HG02763 (cell line): Measurements from ENCODE around the gene RPUSD1.
"Not testable (repeated sequence)": the region's sequence is repeated elsewhere in the genome, so short reads cannot be mapped to it uniquely, and the experiment has no call there.

Source experiments
- ATAC-seq: cut with Tn5 transposase; IDR thresholded peaks from one replicate; pipeline ENCODE4 v1.9.1; 2021; ENCODE audit warnings: mild to moderate bottlenecking, moderate library complexity; ENCODE audit not compliant: unreplicated experiment

RPUSD1 gene, protein sequence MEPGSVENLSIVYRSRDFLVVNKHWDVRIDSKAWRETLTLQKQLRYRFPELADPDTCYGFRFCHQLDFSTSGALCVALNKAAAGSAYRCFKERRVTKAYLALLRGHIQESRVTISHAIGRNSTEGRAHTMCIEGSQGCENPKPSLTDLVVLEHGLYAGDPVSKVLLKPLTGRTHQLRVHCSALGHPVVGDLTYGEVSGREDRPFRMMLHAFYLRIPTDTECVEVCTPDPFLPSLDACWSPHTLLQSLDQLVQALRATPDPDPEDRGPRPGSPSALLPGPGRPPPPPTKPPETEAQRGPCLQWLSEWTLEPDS

DNA sequence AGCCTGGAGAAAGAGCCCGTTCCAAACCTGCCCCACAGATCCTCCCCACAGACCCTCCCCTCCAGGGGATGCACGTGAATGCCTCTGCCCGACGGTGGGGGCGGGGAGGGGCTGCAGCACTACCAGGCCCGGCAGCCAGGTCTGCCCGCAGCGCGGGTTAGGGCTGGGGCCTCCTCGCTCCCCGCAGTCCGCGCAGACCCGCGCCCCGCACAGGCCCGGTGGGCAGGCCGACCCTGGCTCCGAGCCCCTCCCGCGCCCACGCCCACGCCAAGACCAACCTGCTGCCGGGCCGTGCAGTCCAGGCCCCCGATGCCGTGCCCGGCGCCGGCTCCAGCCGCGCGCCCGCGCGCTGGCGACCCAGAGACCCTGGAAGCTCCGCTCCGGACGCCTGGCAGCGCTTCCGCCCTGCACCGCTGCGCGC lies at the start of gene RPUSD1:
Gene RPUSD1, minus strand, starts transcription at position 404 of the 421 bp plus-strand sequence. CDS start 644 bp downstream, outside the sequence.
- ATAC-seq: no peak

DNA sequence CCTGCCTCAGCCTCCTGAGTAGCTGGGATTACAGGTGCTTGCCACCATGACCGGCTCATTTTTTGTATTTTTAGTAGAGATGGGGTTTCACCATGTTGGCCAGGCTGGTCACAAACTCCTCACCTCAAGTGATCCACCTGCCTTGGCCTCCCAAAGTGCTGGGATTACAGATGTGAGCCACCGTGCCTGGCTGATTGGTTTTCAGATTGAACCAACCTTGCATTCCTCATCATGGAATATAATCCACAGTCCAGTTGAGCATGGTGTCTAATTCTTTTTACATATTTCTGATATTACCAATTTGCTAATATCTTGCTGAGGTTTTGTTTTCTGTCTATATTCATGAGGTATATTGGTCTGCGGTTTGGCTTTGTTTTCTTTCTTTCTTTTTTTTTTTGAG lies 48.6 kb upstream of the RPUSD1 start:
- ATAC-seq: not testable (repeated sequence)

DNA sequence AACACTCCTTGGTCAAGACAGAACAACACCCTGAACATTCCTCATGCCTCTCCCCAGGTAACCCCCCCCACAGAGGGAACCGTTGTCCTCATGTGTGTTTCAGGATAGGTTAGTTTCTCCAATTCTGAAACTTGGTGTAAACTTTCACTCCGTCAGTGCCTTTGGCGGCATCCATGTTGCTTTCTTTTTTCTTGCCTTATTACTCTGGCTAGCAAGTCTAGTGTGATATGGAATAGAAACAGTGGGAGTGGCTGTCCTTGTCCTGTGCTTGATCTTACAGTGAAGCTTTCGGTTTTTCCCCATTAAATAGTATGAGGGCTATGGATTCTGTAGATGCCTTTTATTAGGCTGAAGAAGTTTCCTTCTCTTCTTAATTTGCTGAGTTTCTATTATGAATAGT lies 48.0 kb upstream of the RPUSD1 start:
- no peak for ATAC-seq

DNA sequence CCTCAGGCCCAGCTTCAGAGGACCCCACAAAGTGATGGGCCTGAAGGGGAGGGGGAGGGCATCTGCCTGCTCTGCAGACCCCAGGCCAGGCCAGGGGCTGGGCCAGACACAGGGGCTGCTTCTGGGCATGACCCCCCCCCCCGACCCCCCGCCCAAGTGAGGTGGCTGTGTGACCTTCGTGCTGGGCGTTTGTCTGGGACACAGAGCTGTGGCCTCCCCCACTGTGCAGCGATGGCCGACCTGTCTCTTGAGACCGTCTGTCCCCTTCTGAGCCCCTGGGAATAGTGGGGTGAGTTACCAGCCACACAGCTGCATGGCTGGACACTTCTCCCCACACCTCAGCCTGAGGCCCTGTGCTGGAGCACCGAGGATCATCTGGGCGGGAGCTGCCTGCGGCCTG lies 47.2 kb upstream of the RPUSD1 start:
- no peak for ATAC-seq

DNA sequence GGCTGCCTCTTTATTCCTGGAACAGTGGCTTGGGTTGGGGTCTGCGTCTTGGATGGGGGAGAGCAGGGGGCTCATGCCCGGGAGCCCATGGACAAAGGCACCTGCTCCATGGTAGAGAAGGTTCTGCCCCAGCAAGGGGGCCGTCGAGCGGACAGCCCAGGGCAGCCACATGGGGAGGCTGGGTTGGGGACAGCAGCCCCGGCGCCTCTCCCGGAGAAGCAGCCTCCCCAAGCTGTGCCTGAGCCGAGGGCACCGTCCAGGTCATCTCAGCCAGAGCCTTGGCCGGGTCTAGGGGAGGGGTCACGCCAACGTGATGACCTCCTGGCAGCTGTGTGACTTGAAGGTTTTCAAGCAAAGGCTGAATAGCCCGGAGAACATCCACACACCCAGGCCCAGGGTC lies 45.2 kb upstream of the RPUSD1 start:
- ATAC-seq: no peak

DNA sequence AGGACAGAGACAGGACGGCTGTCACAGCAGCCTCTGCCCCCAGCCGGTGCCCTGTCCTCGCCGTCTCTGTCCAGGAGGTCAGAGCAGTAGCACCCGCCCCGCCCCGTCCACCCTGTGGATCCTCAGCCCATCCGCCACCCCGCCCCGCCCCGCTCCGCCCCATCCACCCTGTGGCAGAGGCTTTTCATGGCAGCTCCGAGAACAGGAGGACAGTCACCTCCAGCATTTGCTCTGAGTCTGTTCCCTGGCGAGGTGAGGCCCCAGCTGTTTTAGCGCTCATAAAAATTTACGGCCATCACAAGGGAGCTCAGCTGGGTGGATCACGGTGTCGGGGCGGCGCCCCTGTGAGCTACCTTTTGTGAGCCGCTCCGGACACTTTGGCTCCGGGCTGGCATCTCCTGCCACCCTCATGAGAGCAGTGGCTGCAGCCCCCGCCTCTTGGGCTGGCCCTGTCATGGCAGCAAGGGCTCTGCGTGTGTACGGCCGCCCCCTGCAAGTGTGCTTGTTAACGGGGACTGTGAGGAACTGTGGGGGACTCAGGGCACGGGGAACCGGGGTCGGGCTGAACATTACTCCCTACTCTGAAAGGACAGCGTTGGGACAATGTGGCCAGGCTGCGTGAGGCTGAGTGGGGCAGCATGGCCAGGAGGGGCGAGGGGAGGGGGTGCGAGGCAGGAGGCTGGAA lies 44.6 kb upstream of the RPUSD1 start:
- no peak for ATAC-seq

DNA sequence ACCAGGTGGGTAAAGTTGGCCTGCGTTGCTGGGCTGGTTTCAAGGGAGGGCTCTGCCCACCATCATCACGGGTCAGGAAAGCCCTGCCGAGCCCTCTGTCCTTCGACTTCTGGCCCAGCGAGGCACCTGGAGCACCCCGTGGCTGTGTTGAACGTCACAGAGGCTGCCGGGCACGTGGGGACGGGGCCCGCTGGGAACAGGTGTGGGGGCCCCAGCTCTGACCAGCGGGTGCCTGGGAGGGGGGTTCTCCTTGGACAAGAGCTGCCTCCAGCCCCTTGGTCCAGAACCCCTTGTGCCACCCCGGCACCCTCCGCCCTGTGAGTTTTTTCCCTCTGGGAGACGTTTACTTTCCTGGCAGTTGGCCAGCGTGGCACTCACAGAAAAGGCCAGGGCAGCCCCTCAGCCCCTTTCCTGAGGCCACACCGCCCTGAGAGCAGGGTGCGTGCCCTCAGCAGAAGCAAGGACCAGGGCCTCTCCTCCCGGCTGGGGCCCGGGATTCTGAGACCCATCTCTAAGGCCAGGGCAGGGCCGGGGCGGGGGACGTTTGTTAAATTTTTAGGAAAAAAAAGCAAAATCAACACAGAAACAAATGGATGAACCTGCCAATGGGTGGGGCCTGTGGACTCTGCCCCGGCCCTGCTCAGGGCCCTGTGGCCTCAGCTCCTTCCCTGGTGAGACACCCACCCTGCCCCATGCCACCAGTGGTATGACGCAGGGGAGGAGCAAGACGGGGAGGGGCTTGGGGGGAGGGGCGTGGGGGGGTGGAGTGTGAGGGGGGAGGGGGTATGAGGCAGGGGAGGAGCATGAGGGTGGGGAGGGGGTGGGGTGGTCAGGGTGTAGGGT lies 43.6 kb upstream of the RPUSD1 start:
- ATAC-seq: no peak

DNA sequence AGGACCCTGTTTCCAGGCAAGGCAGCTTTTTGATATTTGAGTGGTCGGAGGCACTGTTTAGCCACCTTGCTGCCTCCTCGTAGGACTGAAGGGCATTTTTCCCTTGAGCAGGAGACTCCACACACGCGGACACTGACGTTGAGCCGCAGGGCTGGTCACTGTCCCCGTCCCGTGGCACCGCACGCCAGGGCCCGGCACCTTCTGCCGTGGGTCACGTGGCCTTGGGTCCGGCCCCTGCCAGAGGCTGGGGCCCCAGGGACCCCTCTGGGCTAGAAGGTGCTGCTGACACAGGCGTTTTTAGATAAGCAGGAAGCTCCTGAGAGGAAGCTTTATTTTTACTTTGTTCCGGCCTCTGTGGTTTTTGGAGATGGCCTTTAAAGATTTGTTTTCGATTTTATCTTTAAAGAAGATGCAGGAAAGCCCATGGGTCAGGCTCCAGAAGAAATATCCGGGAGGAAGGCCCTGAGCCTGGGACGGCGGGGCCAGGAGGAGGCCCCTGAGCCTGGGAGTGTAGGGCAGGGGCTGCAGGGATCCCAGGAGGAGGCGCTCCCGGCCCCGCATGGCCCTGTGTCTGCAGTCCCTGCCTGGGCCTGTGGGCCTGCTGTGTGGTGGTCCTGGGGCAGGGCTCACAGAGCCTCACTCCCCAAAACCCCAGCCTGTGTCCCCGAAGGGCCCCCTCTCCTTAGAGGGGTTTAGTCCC lies 42.8 kb upstream of the RPUSD1 start:
- no peak for ATAC-seq

DNA sequence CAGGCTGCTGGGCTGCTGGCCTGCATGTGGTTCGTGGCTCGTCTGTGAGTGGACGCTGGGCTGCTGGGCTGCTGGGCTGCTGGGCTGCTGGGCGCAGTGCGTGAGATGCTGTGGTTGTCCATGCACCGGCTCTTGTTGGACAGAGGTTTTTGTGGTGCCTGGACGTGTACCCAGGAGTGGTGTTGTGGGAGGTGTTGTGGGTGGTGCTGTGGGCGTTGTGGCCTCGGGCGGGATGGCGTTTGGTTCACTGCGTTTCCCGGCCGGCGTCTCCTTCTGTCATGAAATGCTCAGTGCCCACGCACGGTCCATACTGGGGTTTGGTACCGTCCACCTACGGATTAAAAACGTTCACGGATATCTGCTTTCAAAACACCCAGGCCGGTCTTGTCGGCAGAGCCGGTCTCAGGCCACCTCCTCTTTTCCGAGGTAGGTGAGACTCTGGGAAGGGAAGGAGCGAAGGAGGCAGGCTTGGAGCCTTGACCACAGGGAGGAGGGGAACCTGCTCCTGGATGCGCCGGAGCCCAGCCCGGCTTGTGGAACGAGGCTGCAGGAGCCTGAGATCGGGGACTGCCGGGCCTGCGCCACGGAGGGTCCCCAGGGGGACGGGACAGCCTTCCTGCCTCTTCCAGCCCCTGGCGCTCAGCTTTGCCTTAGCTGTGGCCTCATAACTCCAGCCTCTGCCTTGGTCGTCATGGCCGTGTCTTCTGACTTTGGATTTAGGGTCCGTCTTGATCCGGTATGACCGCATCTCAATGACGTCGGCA lies 42.1 kb upstream of the RPUSD1 start:
- ATAC-seq: no peak

DNA sequence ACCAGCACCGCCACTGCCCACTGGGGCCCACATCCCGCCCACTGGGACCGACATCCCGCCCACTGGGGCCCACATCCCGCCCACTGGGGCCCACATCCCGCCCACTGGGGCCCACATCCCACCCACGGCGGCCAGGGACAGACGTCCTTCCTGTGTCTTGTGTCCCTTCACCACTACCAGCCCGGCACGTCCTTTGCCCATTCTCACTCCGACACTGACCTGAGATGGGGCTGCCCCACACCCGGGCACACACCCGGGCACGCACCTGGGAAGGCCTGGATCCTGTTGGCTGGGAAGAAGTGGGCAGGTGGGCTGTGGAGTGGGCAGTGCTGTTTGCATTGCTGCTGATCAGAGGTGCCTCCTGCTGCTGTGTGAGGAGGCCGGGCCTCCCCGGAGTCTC lies 40.7 kb upstream of the RPUSD1 start:
- no peak for ATAC-seq

DNA sequence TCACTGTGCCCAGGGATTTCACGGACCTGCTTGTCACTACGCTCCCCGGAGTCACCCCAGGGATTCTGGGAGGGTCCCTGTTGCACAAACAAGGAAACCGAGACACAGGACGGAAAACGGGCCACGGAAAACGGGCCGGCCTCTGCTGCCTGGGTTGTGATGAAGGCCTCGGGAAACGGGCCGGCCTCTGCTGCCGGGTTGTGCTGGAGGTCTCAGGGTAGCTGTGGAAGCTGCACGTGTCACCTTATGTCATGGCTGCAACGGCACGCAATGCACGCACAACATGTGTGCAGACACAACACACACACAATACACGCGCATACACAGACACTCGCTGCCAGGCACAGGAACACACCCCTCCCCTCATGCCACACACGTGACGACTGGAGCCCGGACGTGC lies 39.3 kb upstream of the RPUSD1 start:
- ATAC-seq: no peak

DNA sequence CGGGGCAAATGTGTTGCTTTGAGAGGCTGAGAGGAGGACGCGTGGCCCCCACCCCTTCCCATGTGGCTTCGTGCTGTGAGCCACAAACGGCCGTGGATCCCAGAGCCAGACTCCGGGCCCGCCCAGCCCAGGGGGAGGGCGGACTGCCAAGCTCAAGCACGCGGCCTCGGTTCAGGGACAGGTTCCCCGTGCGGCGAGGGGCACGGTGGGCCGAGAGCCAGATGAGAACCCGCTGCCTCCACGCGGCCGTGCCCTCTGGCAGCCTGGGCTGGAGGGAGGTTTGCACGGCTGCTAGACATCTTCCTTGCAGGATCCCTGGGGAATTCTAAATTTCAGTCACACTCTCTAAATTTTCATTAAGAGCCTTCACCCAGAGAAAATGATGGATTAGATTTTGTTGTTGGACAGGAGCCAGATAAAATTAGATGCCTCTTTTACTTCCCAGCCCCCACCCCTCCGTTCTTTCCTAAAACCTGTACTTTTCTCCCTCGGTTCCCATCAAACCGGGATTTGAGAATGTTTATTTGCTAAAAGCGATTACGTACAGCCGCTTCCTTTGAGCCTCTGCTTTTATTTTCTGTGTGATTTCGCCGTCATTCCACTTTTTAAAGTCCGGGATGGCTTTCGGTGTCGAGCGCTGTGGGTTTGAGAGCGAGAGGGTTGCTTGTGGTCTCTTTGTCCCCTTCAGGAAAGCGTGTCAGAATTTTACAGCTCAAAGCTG lies 37.3 kb upstream of the RPUSD1 start:
- no peak for ATAC-seq

DNA sequence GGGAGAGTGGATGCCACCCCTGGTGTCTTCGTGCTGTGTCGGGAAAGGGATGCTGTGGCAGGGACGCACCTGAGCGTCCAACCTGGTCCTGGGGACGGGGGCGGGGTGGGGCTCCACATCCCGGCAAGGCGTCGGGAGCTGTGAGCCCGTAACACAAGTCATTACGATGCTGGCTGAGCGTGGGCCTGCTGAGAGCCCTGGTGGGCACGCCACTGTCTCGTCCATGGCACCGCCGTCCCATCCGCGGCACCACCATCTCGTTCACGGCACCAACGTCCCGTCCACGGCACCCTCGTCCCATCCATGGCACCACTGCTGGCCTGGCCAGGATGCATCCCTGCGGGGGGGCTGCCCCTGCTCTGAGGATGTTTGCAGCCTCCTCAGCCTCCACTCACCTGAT lies 36.4 kb upstream of the RPUSD1 start:
- no peak for ATAC-seq

DNA sequence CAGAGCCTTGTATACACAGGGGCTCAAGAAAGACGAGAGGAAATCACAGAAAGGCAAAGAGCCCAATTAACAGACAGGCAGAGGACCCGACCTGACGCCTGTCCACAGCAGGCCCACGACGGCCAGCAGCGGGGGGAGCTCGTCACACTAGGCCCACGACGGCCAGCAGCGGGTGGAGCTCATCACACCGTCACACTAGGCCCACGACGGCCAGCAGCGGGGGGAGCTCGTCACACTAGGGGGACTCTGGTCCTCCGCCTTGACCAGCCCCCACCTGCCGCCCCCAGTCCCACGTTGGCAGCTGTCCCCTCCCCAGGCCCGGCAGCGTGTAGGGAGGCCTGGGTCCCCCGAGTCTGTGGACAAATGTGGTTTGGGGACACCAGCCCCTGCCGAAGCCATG lies 36.0 kb upstream of the RPUSD1 start:
- no peak for ATAC-seq

DNA sequence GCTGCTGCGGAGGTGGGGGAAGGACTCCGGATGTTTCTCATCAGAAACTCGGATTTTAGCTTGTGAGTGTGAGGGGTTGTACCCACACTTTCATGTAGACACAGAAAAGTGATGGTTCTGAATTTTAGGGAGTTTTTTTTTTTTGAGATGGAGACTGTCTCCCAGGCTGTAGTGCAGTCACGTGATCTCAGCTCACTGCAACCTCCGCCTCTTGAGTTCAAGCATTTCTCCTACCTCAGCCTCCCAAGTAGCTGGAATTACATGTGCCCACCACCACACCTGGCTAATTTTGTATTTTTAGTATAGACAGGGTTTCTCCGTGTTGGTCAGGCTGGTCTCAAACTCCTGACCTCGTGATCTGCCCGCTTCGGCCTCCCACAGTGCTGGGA lies 34.7 kb upstream of the RPUSD1 start:
- ATAC-seq: no peak

DNA sequence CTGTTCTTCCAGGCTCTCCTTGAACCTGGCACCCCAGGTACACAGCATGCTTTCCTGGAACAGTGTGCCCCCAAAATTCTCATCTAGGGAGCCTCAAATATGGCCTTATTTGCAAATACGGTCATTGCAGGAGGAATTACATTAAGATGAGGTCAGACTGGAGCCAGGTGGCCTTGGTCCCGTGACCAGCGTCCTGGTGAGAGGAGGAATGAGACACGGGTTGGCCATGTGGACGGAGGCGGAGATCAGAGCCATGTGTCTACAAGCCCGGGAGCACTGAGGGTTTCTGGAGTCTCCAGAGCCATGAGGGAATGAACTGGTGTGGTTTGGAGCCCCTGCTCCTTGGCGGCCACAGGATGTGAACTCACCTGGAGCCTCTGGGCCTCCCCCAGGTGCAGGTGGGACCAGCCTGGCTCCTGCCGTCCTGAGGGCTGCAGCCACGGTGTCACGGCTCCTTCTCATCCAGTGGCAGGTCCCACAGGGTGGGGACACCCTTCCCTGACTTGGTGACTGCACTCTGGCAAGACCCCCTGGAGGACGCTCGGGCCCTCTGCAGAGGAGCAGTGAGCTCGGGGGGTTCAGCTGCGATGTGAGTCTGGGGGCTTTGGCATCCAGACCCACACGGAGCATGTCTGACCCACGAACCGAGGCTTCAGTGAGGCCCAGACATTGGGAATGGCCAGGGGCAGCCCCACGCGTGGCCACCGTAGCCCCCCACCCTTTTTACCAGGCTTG lies 34.2 kb upstream of the RPUSD1 start:
- no peak for ATAC-seq

DNA sequence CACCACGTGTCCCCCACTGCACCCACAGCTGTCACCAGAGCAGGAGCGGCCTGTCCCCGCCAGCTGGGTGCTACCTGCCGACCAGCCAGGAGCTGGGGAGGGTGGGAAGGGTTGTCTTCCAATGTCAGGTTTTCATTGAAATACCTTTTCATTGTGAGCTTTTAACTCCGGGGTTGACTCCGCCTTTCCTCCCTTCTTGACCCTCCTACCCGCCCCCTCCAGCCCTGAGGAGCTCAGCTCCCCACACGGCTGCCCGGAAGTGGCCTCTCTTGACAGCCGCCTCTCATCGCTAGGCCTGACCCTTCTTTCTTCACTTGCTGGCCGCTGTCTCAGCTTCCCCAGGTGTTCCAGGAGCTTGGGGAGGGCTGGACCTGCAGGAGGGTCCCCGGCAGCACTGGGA lies 33.6 kb upstream of the RPUSD1 start:
- no peak for ATAC-seq

DNA sequence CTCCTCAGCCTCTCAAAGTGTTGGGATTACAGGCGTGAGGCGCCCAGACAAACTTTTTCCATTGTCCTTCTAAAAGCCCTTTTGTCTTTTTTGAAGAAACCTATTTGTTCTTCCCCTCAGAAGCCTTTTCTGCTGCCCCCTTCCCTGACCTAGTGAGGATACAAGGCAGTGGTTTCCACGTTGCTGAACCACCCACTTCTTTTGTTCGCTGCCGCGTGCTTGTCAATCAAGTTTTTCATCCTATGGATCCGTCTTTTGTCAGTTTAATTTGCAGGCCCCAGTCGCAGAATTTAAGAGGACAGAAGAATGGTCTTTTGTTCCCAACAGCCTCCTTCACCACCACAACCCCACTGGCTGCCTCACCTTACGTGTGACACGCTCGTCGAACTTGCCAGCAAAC lies 32.6 kb upstream of the RPUSD1 start:
- no peak for ATAC-seq

DNA sequence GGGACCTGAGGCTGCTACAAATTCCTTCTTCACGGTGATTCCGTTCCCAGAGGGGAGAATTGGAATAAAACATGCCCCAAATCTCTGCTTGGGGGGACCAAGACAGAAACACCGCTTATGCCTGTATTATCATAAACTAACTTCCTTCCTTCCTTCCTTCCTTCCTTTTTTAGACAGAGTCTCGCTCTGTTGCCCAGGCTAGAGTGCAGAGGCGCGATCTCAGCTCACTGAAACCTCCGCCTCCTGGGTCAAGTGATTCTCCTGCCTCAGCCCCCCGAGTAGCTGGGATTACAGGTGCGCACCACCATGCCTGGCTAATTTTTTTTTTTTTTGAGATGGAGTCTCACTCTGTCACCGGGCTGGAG lies 31.8 kb upstream of the RPUSD1 start:
- ATAC-seq: not testable (repeated sequence)
